Aorta (tissue), 5 donors: ENCODE results near the gene ATAD3B. TPM values are rescaled to one million over a fixed set of nuclear protein-coding genes. Genes with fewer than 3 reads are reported as not detected.
A peak's percentile ranks its signal among the peaks of the same experiment; 100 is the strongest.
"Not testable (repeated sequence)": the region's sequence is repeated elsewhere in the genome, so short reads cannot be mapped to it uniquely, and the experiment has no call there.

ENCODE experiments used
- ATAC-seq: fragments of 200-7000 bp; cut with Tn5 transposase; one replicate; pipeline ENCODE4 v1.9.1; 2022; ENCODE audit warnings: moderate library complexity; ENCODE audit not compliant: low FRiP score
- DNase-seq, 2 donors: peaks; one replicate each; pipeline ENCODE4 v3.0.0-alpha.2; 2020
- H3K27ac ChIP-seq, 2 donors: one replicate each; pipeline ENCODE4 v1.5.1; 2013; ENCODE audit warnings: low read length in 2 of 2, mild to moderate bottlenecking in 2 of 2, moderate library complexity in 2 of 2, control low read depth in 1 of 2, inconsistent platforms in 1 of 2, low read depth in 1 of 2
- H3K27me3 ChIP-seq, 2 donors: one replicate each; pipeline ENCODE4 v1.6.1; 2013; ENCODE audit warnings: control low read depth in 1 of 2, low read length in 1 of 2, mild to moderate bottlenecking in 1 of 2, moderate library complexity in 1 of 2; ENCODE audit not compliant: insufficient read depth in 2 of 2, control insufficient read depth in 1 of 2
- H3K36me3 ChIP-seq, 2 donors: one replicate each; pipeline ENCODE4 v1.6.1; 2013; ENCODE audit warnings: control low read depth in 1 of 2, low read length in 1 of 2, mild to moderate bottlenecking in 1 of 2; ENCODE audit not compliant: insufficient read depth in 2 of 2, control insufficient read depth in 1 of 2
- H3K4me1 ChIP-seq, 2 donors: one replicate each; pipeline ENCODE4 v1.6.1; 2013; ENCODE audit warnings: low read length in 2 of 2, control low read depth in 1 of 2, mild to moderate bottlenecking in 1 of 2, moderate library complexity in 1 of 2; ENCODE audit not compliant: insufficient read depth in 2 of 2, control insufficient read depth in 1 of 2
- H3K4me3 ChIP-seq, 2 donors: one replicate each; pipeline ENCODE4 v1.5.1; 2013; ENCODE audit warnings: low read length in 2 of 2, control low read depth in 1 of 2, mild to moderate bottlenecking in 1 of 2
- H3K9me3 ChIP-seq: one replicate; pipeline ENCODE4 v1.6.1; 2013; ENCODE audit warnings: mild to moderate bottlenecking, low read length; ENCODE audit not compliant: control insufficient read depth
- WGBS, 2 donors: extraction: QIAGEN DNeasy Blood & Tissue Kit; methylation state at CpG; one replicate each; pipeline ENCODE4 v1.1.7; 2013; 5-methylcytosine and 5-hydroxymethylcytosine counted together
- intact Hi-C, 2 donors: fragments of 100-400 bp; cut with DNase I; formaldehyde crosslinking; loops; one replicate each; pipeline versions ENCODE4 v1.14.2 to v1.15.0; 2022
- polyA plus RNA-seq, 2 donors: library from polyadenylated mRNA; stranded (reverse); fragments of 200-250 nt; gene quantifications; one replicate each; pipeline ENCODE4 v1.2.3, GENCODE V29; 2013
- total RNA-seq, 2 donors: library from RNA; stranded (reverse); fragmentation: NEBNext Ultra II Directional; extraction: Animal tissue kit (Norgen Biotek cat#: 25700); gene quantifications; one replicate each; pipeline ENCODE4 v1.2.1, GENCODE V29; 2021
- donor health status: healthy with polysubstance abuse.
- donor health status: Bipolar disorder and iron deficiency.
- donor health status: DM: no; HTN: no; CAD: no.
- donor health status: DM: no; HTN: no; CAD: no.
- donor health status: DM: yes; HTN: yes; CAD: no.

ATAD3B gene
- total and polyA plus RNA-seq, 4 donors = 6.1 to 44.8 (median 14.8) TPM

DNA sequence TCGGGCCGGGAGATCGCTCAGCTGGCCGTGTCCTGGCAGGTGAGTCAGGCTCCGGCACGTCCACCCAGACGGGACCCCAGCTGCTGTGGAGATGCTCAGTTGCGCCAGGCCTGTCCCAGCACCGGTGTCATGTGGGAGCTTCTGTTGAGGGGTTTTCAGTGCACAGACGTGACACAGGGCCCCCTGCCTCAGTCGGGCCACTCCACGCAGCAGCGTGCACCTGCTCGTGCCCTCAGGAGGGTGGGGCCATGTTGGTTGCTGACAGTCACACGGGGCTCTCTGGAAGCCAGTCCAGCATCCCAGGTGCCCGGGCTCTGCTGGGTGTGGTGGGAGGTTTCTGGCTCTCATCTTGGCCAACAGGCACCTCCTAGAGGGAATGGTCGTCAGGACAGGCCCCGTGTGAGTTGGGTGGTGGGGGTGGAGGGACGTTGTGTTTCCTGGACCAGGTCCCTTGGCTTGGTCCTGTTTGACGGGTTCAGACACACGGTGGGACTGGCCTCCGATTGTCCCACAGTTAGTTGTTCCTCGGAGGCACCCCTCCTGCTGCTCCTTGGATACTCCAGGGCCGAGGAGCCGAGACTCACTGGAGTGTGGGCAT lies 19.2 kb downstream of the ATAD3B start:
- Histone ChIP-seq H3K9me3 (no peaks in the 10 kb centered on the region), H3K4me1 (no peaks in the 10 kb centered on the region), H3K36me3 (peaks cover 3 to 14% of the 10 kb centered on the region in 2 donors), H3K27ac (no peak overlapping the region), H3K4me3 (no peak overlapping the region), H3K27me3 (no peaks in the 10 kb centered on the region)
- intact Hi-C loops = no loop called here
- no peak for ATAC-seq
- no peak for DNase-seq
- WGBS, 2 donors = 96 to 98% methylated on average over 18 to 22 of the region's 25 CpGs

DNA sequence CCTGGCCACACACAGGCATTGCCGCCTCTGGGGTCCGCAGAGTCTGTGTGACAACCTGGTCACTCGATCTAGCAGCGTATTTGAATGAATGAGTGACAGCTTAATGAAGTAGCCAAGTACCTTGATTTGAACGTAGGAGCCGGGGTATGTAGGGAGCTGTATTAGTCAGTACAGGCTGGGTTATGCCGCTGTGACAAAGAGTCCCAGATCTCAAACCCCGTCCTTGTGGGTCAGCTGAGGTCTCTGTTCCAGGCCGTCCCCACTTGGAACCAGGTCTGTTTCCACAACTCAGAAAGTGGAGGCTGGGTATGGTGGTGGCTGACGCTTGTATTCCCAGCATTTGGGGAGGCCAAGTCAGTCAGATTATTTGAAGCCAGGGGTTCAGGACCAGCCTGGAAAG lies 20.0 kb downstream of the ATAD3B start:
- no peaks in the 10 kb centered on the region for H3K9me3 ChIP-seq
- H3K4me1 ChIP-seq = no peaks in the 10 kb centered on the region
- no peak overlapping the region for H3K4me3 ChIP-seq
- peaks cover 3 to 14% of the 10 kb centered on the region in 2 donors for H3K36me3 ChIP-seq
- no peak for ATAC-seq
- H3K27me3 ChIP-seq = no peaks in the 10 kb centered on the region
- intact Hi-C loops = no loop called here
- H3K27ac ChIP-seq = no peak overlapping the region
- 97 to 98% methylated on average over 10 of the region's 10 CpGs for WGBS, 2 donors
- DNase-seq = no peak

DNA sequence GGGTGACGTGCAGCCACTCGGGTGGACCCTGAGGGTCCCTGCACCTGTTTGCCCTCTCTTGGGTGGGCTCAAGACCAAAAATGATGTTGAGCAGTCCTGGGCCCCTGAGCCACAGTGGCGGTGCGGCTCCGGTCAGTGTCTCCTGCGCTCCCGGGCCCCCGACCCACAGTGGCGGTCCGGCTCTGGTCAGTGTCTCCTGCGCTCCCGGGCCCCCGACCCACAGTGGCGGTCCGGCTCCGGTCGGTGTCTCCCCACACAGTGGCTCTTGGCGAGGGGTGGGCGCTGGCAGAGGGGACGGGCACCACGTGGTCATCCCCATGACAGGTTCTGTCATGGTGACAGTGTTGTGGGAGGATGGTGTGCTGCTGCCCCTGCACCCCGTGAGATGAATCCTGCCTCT lies 22.7 kb downstream of the ATAD3B start:
- DNase-seq, H3K4me3 ChIP-seq, H3K27me3 ChIP-seq, H3K27ac ChIP-seq, ATAC-seq, H3K4me1 ChIP-seq, intact Hi-C loops, H3K9me3 ChIP-seq, H3K36me3 ChIP-seq: not testable (repeated sequence)
- WGBS, 2 donors = 96 to 99% methylated on average over 20 to 22 of the region's 22 CpGs

DNA sequence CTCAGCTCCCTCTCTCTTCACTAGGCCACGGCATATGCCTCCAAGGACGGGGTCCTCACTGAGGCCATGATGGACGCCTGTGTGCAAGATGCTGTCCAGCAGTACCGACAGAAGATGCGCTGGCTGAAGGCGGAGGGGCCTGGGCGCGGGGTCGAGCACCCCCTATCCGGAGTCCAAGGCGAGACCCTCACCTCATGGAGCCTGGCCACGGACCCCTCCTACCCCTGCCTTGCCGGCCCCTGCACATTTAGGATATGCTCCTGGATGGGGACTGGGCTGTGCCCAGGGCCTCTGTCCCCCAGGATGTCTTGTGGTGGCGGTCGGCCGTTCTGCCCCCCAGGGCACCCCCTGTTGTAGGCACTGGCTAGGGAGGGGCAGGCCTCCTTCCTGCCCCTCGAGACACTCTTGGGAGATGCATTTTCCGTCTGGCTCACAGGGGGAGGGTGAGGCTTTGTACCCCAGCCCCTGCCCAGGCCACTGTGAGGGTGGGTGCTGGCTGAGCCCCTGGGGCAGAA lies 24.0 kb downstream of the ATAD3B start:
- H3K4me1 ChIP-seq, DNase-seq, H3K27ac ChIP-seq, H3K27me3 ChIP-seq, H3K9me3 ChIP-seq, H3K4me3 ChIP-seq, intact Hi-C loops, H3K36me3 ChIP-seq: not testable (repeated sequence)
- WGBS, 2 donors = 90 to 92% methylated on average over 12 to 18 of the region's 18 CpGs
- ATAC-seq = peak; percentile 55

- H3K27ac ChIP-seq, intact Hi-C loops, H3K4me1 ChIP-seq, H3K4me3 ChIP-seq, H3K9me3 ChIP-seq, H3K27me3 ChIP-seq, H3K36me3 ChIP-seq: not testable (repeated sequence)
- 57 to 68% methylated on average over 16 of the region's 16 CpGs for WGBS, 2 donors
- ATAC-seq (peak; percentile 27), DNase-seq (peak; percentile 71 to 86)
These were observed 33.3 kb downstream of the ATAD3B start for GRCh38 chr1:1504777-1505365.

DNA sequence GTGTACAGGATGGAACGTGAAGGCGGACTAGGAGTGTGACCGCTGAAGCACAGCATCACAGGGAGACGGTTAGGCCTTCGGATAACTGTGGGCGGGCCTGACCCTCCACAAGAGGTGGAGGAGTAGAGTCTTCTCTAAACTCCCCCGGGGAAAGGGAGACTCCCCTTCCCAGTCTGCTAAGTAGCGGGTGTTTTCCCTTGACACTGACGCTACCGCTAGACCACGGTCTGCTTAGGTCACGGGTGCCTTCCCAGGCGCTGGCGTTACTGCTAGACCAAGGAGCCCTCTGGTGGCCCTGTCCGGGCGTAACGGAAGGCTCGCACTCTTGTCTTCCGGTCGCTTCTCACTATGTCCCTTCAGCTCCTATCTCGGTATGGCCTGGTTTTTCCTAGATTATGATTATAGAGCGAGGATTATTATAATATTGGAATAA lies 33.8 kb downstream of the ATAD3B start:
- intact Hi-C loops, H3K4me3 ChIP-seq: not testable (repeated sequence)

GRCh38 chr1:1505801-1506200 lies 34.2 kb downstream of the ATAD3B start:
- H3K9me3 ChIP-seq, H3K36me3 ChIP-seq, H3K27ac ChIP-seq, H3K4me1 ChIP-seq, intact Hi-C loops, H3K4me3 ChIP-seq, ATAC-seq, H3K27me3 ChIP-seq: not testable (repeated sequence)
- DNase-seq = peak in 1 of 2 donors; percentile 53
- WGBS, 2 donors = 65% methylated on average over 5 of the region's 5 CpGs

More for the DNA sequence above, 33.8 kb downstream of the ATAD3B start:
- H3K4me1 ChIP-seq, H3K9me3 ChIP-seq, H3K36me3 ChIP-seq, H3K27me3 ChIP-seq, H3K27ac ChIP-seq, ATAC-seq: not testable (repeated sequence)
- 19 to 37% methylated on average over 8 to 17 of the region's 22 CpGs for WGBS, 2 donors
- DNase-seq = peak in 1 of 2 donors; percentile 77

DNA sequence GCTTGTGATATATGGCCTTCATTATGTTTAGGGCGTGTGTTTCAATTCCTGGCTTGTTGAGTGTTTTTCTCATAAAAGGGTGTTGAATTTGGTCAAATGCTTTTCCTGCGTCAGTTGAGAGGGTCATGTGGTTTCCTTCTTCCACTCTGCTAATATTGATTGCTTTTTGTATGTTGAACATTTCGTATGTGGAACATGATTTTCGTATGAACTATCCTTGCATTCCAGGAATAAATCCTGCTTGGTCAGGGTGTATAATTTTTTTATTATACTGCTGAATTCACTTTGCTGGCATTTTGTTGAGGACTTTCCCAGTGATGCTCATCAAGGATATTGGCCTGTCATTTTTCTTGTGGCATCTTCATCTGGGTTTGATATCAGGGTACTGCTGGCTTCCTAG lies 35.7 kb downstream of the ATAD3B start:
- H3K27ac ChIP-seq = no peak overlapping the region
- H3K4me1 ChIP-seq = no peaks in the 10 kb centered on the region
- 96% methylated on average over 4 of the region's 4 CpGs for WGBS, 2 donors
- H3K27me3 ChIP-seq = no peaks in the 10 kb centered on the region
- no peaks in the 10 kb centered on the region for H3K36me3 ChIP-seq
- H3K9me3 ChIP-seq = no peaks in the 10 kb centered on the region
- intact Hi-C loops = no loop called here
- no peak for ATAC-seq
- no peak for DNase-seq
- H3K4me3 ChIP-seq = no peak overlapping the region
